Cardiac fibroblast (primary cell): ENCODE data around the gene HPSE2.

Source experiments
- DNase-seq, 2 donors: peaks; one replicate each; pipeline versions ENCODE4 v3.0.0 to v3.0.0-alpha.2; 2010; ENCODE audit warnings: low read depth in 2 of 2
- H3K4me3 ChIP-seq, 2 donors: replicated peaks in 1 of 2; 1 replicate in 1 of 2; 2 replicates in 1 of 2; pipeline ENCODE4 v1.5.1; 2011; ENCODE audit warnings: low read depth in 2 of 2, low read length in 2 of 2, mild to moderate bottlenecking in 2 of 2, moderate library complexity in 1 of 2
- CTCF ChIP-seq: IDR thresholded peaks from one replicate; pipeline ENCODE4 v1.5.1; 2011; ENCODE audit warnings: low read depth, mild to moderate bottlenecking, low read length, inconsistent platforms

HPSE2 gene

GRCh38 chr10:98664329-98665042 is 571.2 kb downstream of the HPSE2 start:
- peak; percentile 60 for TF ChIP-seq CTCF
- peak; percentile 30 to 37 for DNase-seq

GRCh38 chr10:98659951-98660350 is 575.7 kb downstream of the HPSE2 start:
- no peak for TF ChIP-seq CTCF
- DNase-seq: no peak
- H3K4me3 ChIP-seq: no peak overlapping the region

More at GRCh38 chr10:98664329-98665042, 571.2 kb downstream of the HPSE2 start:
- no peak overlapping the region for H3K4me3 ChIP-seq

- DNase-seq: no peak
- TF ChIP-seq CTCF: no peak
- no peak overlapping the region for H3K4me3 ChIP-seq
Measured at GRCh38 chr10:98655492-98655891, 580.2 kb downstream of the HPSE2 start.

- no peak for TF ChIP-seq CTCF
- H3K4me3 ChIP-seq: no peak overlapping the region
- DNase-seq: no peak
Measured at GRCh38 chr10:98649170-98649569, 586.5 kb downstream of the HPSE2 start.

GRCh38 chr10:98646998-98647917 is 588.4 kb downstream of the HPSE2 start:
- H3K4me3 ChIP-seq: no peak overlapping the region

GRCh38 chr10:98644466-98644865 is 591.2 kb downstream of the HPSE2 start:
- TF ChIP-seq CTCF: no peak
- no peak overlapping the region for H3K4me3 ChIP-seq
- no peak for DNase-seq

More at GRCh38 chr10:98646998-98647917, 588.4 kb downstream of the HPSE2 start:
- TF ChIP-seq CTCF: no peak
- DNase-seq: no peak
